Heart right ventricle (tissue), 16 donors: Measurements from ENCODE around the gene CTU2. TPM values are rescaled to one million over a fixed set of nuclear protein-coding genes. Genes with fewer than 3 reads are reported as not detected.

Source experiments
- ATAC-seq, 8 donors: fragments of 200-7000 bp; cut with Tn5 transposase; one replicate each; pipeline ENCODE4 v1.9.1; 2020; ENCODE audit warnings: mild to moderate bottlenecking in 8 of 8, moderate library complexity in 8 of 8, moderate number of reproducible peaks in 1 of 8
- DNase-seq, 2 donors: peaks; one replicate each; pipeline ENCODE4 v3.0.0-alpha.2; 2020
- H3K27ac ChIP-seq, 10 donors: fragments of 200-600 bp; sonication (generic) in 2 of 10; one replicate each; pipeline versions ENCODE4 v1.5.0 to v1.8.0; 2020 to 2022; ENCODE audit warnings: mild to moderate bottlenecking in 3 of 10
- H3K27me3 ChIP-seq, 7 donors: fragments of 200-600 bp; one replicate each; pipeline ENCODE4 v1.8.0; 2021 to 2022; ENCODE audit warnings: mild to moderate bottlenecking in 2 of 7
- H3K36me3 ChIP-seq, 9 donors: fragments of 200-600 bp; sonication (generic) in 1 of 9; one replicate each; pipeline versions ENCODE4 v1.5.0 to v1.8.0; 2020 to 2022; ENCODE audit warnings: mild to moderate bottlenecking in 2 of 9
- H3K4me1 ChIP-seq, 9 donors: fragments of 200-600 bp; sonication (generic) in 1 of 9; one replicate each; pipeline versions ENCODE4 v1.5.0 to v1.8.0; 2020 to 2022; ENCODE audit warnings: mild to moderate bottlenecking in 4 of 9
- H3K4me3 ChIP-seq, 10 donors: fragments of 200-600 bp; sonication (generic) in 2 of 10; one replicate each; pipeline versions ENCODE4 v1.5.0 to v1.8.0; 2020 to 2022; ENCODE audit warnings: mild to moderate bottlenecking in 7 of 10, moderate library complexity in 2 of 10
- H3K9me3 ChIP-seq, 11 donors: fragments of 200-600 bp in 10 of 11; sonication (generic) in 2 of 11; one replicate each; pipeline versions ENCODE4 v1.5.0 to v1.8.0; 2013 to 2022; ENCODE audit warnings: mild to moderate bottlenecking in 2 of 11, control low read depth in 1 of 11, moderate library complexity in 1 of 11
- CTCF ChIP-seq, 9 donors: fragments of 200-600 bp; sonication (generic) in 2 of 9; IDR thresholded peaks; one replicate each; pipeline versions ENCODE4 v1.5.0 to v1.8.0; 2021 to 2022; ENCODE audit warnings: antibody characterized with exemption in 9 of 9, mild to moderate bottlenecking in 5 of 9, moderate library complexity in 1 of 9
- WGBS, 2 donors: extraction: QIAGEN DNeasy Blood & Tissue Kit; methylation state at CpG; one replicate each; pipeline ENCODE4 v1.1.7; 2013; ENCODE audit warnings: inconsistent platforms in 1 of 2; 5-methylcytosine and 5-hydroxymethylcytosine counted together
- intact Hi-C, 10 donors: fragments of 100-400 bp; cut with DNase I; formaldehyde crosslinking; loops; one replicate each; pipeline versions ENCODE4 v1.11.1 to v1.14.2; 2022
- polyA plus RNA-seq, 2 donors: library from polyadenylated mRNA; stranded (reverse); fragments of 200-250 nt; gene quantifications; one replicate each; pipeline ENCODE4 v1.2.3, GENCODE V29; 2013
- total RNA-seq, 10 donors: library from RNA; stranded (reverse); fragmentation: NEBNext Ultra II Directional in 3 of 10; extraction: Animal tissue kit (Norgen Biotek cat#: 25700) in 3 of 10; gene quantifications; one replicate each; pipeline versions ENCODE4 v1.2.1 to v1.2.4, GENCODE V29; 2021 to 2023
- donor health status: Arrhythmogenic right ventricular cardiomyopathy.
- donor health status: ischemic (EF 13 %, LVEDD 7.1; RV severe dilation, severe dysfunction).
- donor health status: healthy with polysubstance abuse.
- donor health status: DM: no; HTN: yes; CAD: no.
- donor health status: DM: no; HTN: no; CAD: no.
- donor health status: ischemic (EF 25% LVEDD 6.9; RV normal size, moderate dysfunction).
- donor health status: ischemic (EF 25% LVEDD 5.7; RV mildly dilated, moderate dysfunction).
- donor health status: healthy.
- donor health status: DM: yes; HTN: yes; CAD: no.
- donor health status: Ischemic cardiomyopathy.
- donor health status: ischemic (EF 35%, LVEDD 5.7; RV mildly dilated, moderate dysfunction).
- donor health status: nonischemic (EF 11% LVEDD 7.7; RV severe dilation, severe dysfunction).
- donor health status: DM: yes; HTN: yes; CAD: no.
- donor health status: PGD.
- donor health status: ischemic (EF 29% LVEDD 5.4; RV normal size, mild dysfunction).
- donor health status: nonischemic (EF 23%, LVEDD 6.1; RV moderate dilation, normal function).

The CTU2 gene
- total and polyA plus RNA-seq, 12 donors, result 11.8 to 22.6 (median 14.4) TPM

- no peak for ATAC-seq
- H3K9me3 ChIP-seq, result peaks cover 0 to 11% (median 0%) of the 10 kb centered on the region in 11 donors
- intact Hi-C loops, result no loop called here
- TF ChIP-seq CTCF (IDR thresholded peaks at IDR 0.05), result no peak
- H3K27ac ChIP-seq, result no peak overlapping the region
- peaks cover 2 to 60% (median 12%) of the 10 kb centered on the region in 9 donors for H3K4me1 ChIP-seq
- H3K4me3 ChIP-seq, result no peak overlapping the region
- 88 to 89% methylated on average over 13 of the region's 13 CpGs for WGBS, 2 donors
- H3K27me3 ChIP-seq, result no peaks in the 10 kb centered on the region
- DNase-seq, result no peak
- peaks cover 0 to 8% (median 0%) of the 10 kb centered on the region in 9 donors for H3K36me3 ChIP-seq
Measured at GRCh38 chr16:88758227-88758943, 52.1 kb downstream of the CTU2 start.

- 72 to 73% methylated on average over 6 of the region's 6 CpGs for WGBS, 2 donors
- Histone ChIP-seq H3K4me1 (peaks cover 2 to 64% (median 14%) of the 10 kb centered on the region in 9 donors), H3K36me3 (peaks cover 0 to 13% (median 0%) of the 10 kb centered on the region in 9 donors), H3K4me3 (no peak overlapping the region), H3K27me3 (no peaks in the 10 kb centered on the region), H3K9me3 (peaks cover 0 to 11% (median 0%) of the 10 kb centered on the region in 11 donors), H3K27ac (no peak overlapping the region)
- intact Hi-C loops, result no loop called here
- ATAC-seq (no peak), DNase-seq (no peak)
- TF ChIP-seq CTCF (IDR thresholded peaks at IDR 0.05), result no peak
Measured at GRCh38 chr16:88758944-88759244, 52.6 kb downstream of the CTU2 start.

- H3K27ac ChIP-seq, result no peak overlapping the region
- DNase-seq, result no peak
- ATAC-seq, result peak in 4 of 8 donors; percentile 16 to 40 (median 26)
- peak in 1 of 9 donors; percentile 10 for TF ChIP-seq CTCF (IDR thresholded peaks at IDR 0.05)
- peaks cover 0 to 18% (median 0%) of the 10 kb centered on the region in 9 donors for H3K36me3 ChIP-seq
- H3K9me3 ChIP-seq, result peaks cover 0 to 11% (median 0%) of the 10 kb centered on the region in 11 donors
- no peaks in the 10 kb centered on the region for H3K27me3 ChIP-seq
- 60% methylated on average over 26 of the region's 26 CpGs for WGBS, 2 donors
- no peak overlapping the region for H3K4me3 ChIP-seq
- intact Hi-C loops, result no loop called here
- peaks cover 2 to 64% (median 14%) of the 10 kb centered on the region in 9 donors for H3K4me1 ChIP-seq
Measured at GRCh38 chr16:88759245-88759975, 53.1 kb downstream of the CTU2 start.

GRCh38 chr16:88759976-88760350, 53.7 kb downstream of the CTU2 start:
- H3K4me1 ChIP-seq, result peaks cover 2 to 67% (median 14%) of the 10 kb centered on the region in 9 donors
- WGBS, 2 donors, result 92% methylated on average over 22 of the region's 22 CpGs
- no peak overlapping the region for H3K4me3 ChIP-seq
- H3K27me3 ChIP-seq, result no peaks in the 10 kb centered on the region
- H3K27ac ChIP-seq, result no peak overlapping the region
- TF ChIP-seq CTCF (IDR thresholded peaks at IDR 0.05), result no peak
- peaks cover 0 to 19% (median 0%) of the 10 kb centered on the region in 9 donors for H3K36me3 ChIP-seq
- DNase-seq (no peak), ATAC-seq (no peak)
- intact Hi-C loops, result no loop called here
- peaks cover 0 to 11% (median 0%) of the 10 kb centered on the region in 11 donors for H3K9me3 ChIP-seq
